Progenitor cell of endocrine pancreas (in vitro differentiated cells): ENCODE data around the gene GJA8. TPM values are rescaled to one million over a fixed set of nuclear protein-coding genes. Genes with fewer than 3 reads are reported as not detected.

Experiments
- DNase-seq: peaks from one replicate; pipeline ENCODE4 v3.0.0; 2021; ENCODE audit warnings: low spot score; ENCODE audit not compliant: unreplicated experiment
- H3K27ac Mint-ChIP-seq: 2 replicates; pipeline ENCODE4 v1.8.0; 2021; ENCODE audit warnings: mild to moderate bottlenecking, moderate library complexity, mixed read lengths
- H3K27me3 Mint-ChIP-seq: 2 replicates; pipeline ENCODE4 v1.8.0; 2021; ENCODE audit warnings: mixed read lengths
- H3K36me3 Mint-ChIP-seq: 2 replicates; pipeline ENCODE4 v1.8.0; 2022; ENCODE audit warnings: mixed read lengths; ENCODE audit not compliant: insufficient read depth
- H3K4me1 Mint-ChIP-seq: 2 replicates; pipeline ENCODE4 v1.8.0; 2021; ENCODE audit warnings: low read depth, mixed read lengths
- H3K4me3 Mint-ChIP-seq: 2 replicates; pipeline ENCODE4 v1.8.0; 2021; ENCODE audit warnings: low read depth, mild to moderate bottlenecking, moderate library complexity, mixed read lengths
- H3K9me3 Mint-ChIP-seq: 2 replicates; pipeline ENCODE4 v1.8.0; 2021; ENCODE audit warnings: low read depth, mixed read lengths
- total RNA-seq: library from RNA; stranded (reverse); gene quantifications from 2 replicates; pipeline ENCODE4 v1.2.1, GENCODE V29; 2021
- TF ChIP-seq, protein P1 (sequence below): fragments of 200-600 bp; sonication (generic); IDR thresholded peaks from one replicate; pipeline ENCODE4 v1.5.0; 2021; ENCODE audit warnings: antibody characterized with exemption, mild to moderate bottlenecking; ENCODE audit not compliant: unreplicated experiment

Gene GJA8
- total RNA-seq, 1 donor from 2014 or later: not detected

DNA sequence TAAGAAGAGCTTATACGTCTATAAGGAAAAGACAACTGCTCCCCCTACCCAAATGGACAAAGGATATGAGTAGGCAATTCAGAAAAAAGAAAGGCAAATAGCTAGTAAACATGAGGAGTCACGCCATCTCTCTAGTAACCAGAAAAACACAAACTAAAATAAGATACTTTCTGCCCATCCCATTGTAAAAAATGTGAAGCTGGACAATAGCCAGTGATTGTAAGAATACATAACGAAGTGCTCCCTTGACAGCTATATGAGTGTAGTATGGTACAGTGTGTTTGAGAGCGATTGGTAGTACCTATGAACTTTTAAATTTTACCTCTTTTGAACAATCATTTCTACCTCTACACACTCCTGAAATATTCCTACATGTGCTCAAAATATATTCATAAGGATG, 7.5 kb upstream of the GJA8 start:
- TF ChIP-seq, protein P1, sequence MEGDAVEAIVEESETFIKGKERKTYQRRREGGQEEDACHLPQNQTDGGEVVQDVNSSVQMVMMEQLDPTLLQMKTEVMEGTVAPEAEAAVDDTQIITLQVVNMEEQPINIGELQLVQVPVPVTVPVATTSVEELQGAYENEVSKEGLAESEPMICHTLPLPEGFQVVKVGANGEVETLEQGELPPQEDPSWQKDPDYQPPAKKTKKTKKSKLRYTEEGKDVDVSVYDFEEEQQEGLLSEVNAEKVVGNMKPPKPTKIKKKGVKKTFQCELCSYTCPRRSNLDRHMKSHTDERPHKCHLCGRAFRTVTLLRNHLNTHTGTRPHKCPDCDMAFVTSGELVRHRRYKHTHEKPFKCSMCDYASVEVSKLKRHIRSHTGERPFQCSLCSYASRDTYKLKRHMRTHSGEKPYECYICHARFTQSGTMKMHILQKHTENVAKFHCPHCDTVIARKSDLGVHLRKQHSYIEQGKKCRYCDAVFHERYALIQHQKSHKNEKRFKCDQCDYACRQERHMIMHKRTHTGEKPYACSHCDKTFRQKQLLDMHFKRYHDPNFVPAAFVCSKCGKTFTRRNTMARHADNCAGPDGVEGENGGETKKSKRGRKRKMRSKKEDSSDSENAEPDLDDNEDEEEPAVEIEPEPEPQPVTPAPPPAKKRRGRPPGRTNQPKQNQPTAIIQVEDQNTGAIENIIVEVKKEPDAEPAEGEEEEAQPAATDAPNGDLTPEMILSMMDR: no peak
- Mint-ChIP-seq H3K4me3 (no peak overlapping the region), H3K36me3 (no peaks in the 10 kb centered on the region), H3K27ac (no peak overlapping the region), H3K9me3 (no peaks in the 10 kb centered on the region), H3K27me3 (peaks cover 35% of the 10 kb centered on the region), H3K4me1 (peaks cover 1% of the 10 kb centered on the region)
- DNase-seq: no peak

- Mint-ChIP-seq H3K9me3 (no peaks in the 10 kb centered on the region), H3K27ac (no peak overlapping the region), H3K4me1 (peaks cover 1% of the 10 kb centered on the region), H3K4me3 (no peak overlapping the region), H3K27me3 (peaks cover 22% of the 10 kb centered on the region), H3K36me3 (no peaks in the 10 kb centered on the region)
- DNase-seq: no peak
- TF ChIP-seq, protein P1: no peak
Observed at GRCh38 chr1:147897029-147897752, 5.4 kb upstream of the GJA8 start.

DNA sequence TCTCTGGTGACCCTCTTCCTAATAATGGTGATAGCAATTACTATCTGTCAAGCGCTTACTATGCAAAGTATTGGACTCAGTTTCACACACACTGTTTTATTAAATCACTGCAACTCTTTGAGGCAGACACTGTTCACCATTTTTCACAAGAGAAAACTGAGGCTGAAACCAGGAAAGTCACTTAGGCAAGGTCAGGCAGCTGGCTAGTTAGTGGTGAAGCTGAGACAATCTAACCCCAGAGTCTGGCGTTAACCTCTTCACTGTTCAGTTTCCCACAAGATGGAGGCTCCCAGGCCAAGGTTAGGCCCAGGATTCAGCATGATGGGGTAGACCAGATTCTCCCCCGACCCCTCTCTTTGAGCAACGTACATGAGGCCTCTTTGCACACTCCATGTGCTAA, 4.8 kb upstream of the GJA8 start:
- TF ChIP-seq, protein P1: no peak
- Mint-ChIP-seq H3K9me3 (no peaks in the 10 kb centered on the region), H3K4me1 (no peaks in the 10 kb centered on the region), H3K27me3 (peaks cover 19% of the 10 kb centered on the region), H3K27ac (no peak overlapping the region), H3K36me3 (no peaks in the 10 kb centered on the region), H3K4me3 (no peak overlapping the region)
- no peak for DNase-seq

GRCh38 chr1:147904726-147905125, 2.1 kb downstream of the GJA8 start:
- no peaks in the 10 kb centered on the region for H3K4me1 Mint-ChIP-seq
- no peak overlapping the region for H3K4me3 Mint-ChIP-seq
- H3K9me3 Mint-ChIP-seq: no peaks in the 10 kb centered on the region
- H3K36me3 Mint-ChIP-seq: no peaks in the 10 kb centered on the region
- DNase-seq: no peak
- H3K27me3 Mint-ChIP-seq: peaks cover 24% of the 10 kb centered on the region
- TF ChIP-seq, protein P1: no peak
- no peak overlapping the region for H3K27ac Mint-ChIP-seq

DNA sequence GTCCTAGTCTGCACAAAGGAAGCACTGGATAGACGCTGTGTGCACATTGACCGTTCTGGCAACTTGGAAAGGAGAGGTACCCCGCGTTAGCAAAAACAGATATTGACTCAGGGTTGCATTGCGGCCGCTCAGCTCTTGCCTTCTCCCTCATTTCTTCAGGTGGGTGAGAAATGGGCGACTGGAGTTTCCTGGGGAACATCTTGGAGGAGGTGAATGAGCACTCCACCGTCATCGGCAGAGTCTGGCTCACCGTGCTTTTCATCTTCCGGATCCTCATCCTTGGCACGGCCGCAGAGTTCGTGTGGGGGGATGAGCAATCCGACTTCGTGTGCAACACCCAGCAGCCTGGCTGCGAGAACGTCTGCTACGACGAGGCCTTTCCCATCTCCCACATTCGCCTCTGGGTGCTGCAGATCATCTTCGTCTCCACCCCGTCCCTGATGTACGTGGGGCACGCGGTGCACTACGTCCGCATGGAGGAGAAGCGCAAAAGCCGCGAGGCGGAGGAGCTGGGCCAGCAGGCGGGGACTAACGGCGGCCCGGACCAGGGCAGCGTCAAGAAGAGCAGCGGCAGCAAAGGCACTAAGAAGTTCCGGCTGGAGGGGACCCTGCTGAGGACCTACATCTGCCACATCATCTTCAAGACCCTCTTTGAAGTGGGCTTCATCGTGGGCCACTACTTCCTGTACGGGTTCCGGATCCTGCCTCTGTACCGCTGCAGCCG, 5.4 kb downstream of the GJA8 start:
- Mint-ChIP-seq H3K27me3 (peaks cover 22% of the 10 kb centered on the region), H3K4me1 (no peaks in the 10 kb centered on the region), H3K27ac (no peak overlapping the region), H3K4me3 (no peak overlapping the region), H3K36me3 (no peaks in the 10 kb centered on the region), H3K9me3 (no peaks in the 10 kb centered on the region)
- DNase-seq: no peak
- TF ChIP-seq, protein P1: no peak
